ENCODE data around the gene LYSMD3.

Gene LYSMD3

GRCh38 chr5:90554358-90555006 is 25.1 kb upstream of the LYSMD3 start:
- TF ChIP-seq CTCF (IDR thresholded peaks at IDR 0.05), result no peak

- no peak for TF ChIP-seq CTCF (IDR thresholded peaks at IDR 0.05)
Observed at GRCh38 chr5:90553711-90554110, 24.3 kb upstream of the LYSMD3 start.

- no peak for TF ChIP-seq CTCF (IDR thresholded peaks at IDR 0.05)
Observed at GRCh38 chr5:90551376-90551775, 22.0 kb upstream of the LYSMD3 start.

- no peak for TF ChIP-seq CTCF (IDR thresholded peaks at IDR 0.05)
Observed at GRCh38 chr5:90550963-90551362, 21.6 kb upstream of the LYSMD3 start.

GRCh38 chr5:90549729-90550275 is 20.4 kb upstream of the LYSMD3 start:
- TF ChIP-seq CTCF (IDR thresholded peaks at IDR 0.05), result no peak

- no peak for TF ChIP-seq CTCF (IDR thresholded peaks at IDR 0.05)
Observed at GRCh38 chr5:90549223-90549622, 19.8 kb upstream of the LYSMD3 start.

- no peak for TF ChIP-seq CTCF (IDR thresholded peaks at IDR 0.05)
Observed at GRCh38 chr5:90548069-90548593, 18.7 kb upstream of the LYSMD3 start.

Data from LNCAP (cell line).